ENCODE data around the gene KLHL3.
"Not testable (repeated sequence)": the region's sequence is repeated elsewhere in the genome, so short reads cannot be mapped to it uniquely, and the experiment has no call there.

The KLHL3 gene

DNA sequence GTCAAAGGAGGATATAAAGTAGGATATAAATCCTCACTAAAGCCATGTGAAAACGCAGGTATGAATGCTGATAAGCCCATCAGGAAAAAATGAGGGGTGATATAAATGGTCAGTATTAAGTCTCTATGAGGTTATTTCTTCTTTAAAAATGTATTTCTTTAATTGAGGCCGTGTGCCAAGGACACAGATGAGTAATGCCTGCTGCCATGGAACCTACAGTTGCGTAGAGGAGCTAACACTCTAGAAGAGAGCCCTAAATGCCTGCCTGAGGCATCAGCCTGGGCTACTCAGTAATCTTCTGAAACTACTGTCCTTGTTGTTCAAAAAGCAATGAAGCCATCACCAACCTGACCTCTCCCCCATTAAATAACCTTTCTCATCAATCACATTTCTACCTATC lies 84.9 kb downstream of the KLHL3 start:
- DNase-seq (ENCODE audit: low spot score): peak; percentile 23
- TF ChIP-seq, protein P1, sequence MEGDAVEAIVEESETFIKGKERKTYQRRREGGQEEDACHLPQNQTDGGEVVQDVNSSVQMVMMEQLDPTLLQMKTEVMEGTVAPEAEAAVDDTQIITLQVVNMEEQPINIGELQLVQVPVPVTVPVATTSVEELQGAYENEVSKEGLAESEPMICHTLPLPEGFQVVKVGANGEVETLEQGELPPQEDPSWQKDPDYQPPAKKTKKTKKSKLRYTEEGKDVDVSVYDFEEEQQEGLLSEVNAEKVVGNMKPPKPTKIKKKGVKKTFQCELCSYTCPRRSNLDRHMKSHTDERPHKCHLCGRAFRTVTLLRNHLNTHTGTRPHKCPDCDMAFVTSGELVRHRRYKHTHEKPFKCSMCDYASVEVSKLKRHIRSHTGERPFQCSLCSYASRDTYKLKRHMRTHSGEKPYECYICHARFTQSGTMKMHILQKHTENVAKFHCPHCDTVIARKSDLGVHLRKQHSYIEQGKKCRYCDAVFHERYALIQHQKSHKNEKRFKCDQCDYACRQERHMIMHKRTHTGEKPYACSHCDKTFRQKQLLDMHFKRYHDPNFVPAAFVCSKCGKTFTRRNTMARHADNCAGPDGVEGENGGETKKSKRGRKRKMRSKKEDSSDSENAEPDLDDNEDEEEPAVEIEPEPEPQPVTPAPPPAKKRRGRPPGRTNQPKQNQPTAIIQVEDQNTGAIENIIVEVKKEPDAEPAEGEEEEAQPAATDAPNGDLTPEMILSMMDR (conservative IDR thresholded peaks at IDR 0.05; ENCODE audit: low read depth): no peak
- no peak overlapping the region for H3K27ac ChIP-seq
- POLR2A ChIA-PET (ENCODE audit: low non-redundant PET): no interaction called here
- CTCF ChIA-PET: interaction anchor here (2.3 kb wide), 1 partner anchor 10 kb away, joined by 5 read pairs; no protein-coding TSS in a partner anchor

DNA sequence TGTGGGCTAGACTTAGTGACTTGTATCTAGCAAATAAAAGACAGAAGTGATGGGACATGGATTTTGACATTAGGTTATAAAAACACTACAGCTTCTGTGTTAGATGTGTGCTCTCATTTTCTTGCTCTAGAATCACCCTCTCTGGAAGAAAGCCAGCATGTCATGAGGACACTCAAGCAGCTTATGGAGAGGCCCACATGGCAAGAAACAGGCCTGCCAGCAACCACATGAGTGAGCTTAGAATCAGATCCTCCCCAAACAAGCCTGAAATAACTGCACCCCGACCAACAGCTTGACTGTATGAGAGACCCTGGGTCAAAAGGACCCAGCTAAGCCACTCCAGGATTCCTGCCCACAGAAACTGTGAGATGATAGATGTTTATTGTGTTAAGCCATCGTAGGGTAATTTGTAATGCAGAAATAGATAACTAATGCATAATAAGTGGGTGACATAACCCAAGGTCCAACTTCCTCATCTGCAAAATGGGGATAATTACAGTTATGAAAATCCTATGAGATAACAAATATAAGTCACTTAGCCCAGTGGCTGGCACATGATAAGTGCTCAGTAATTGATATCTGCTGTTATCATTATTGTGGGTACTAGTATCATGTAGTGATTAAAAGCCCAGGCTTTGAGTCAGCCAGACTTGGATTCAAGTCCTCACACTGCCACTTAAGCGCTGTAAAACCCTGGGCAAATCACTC lies 86.5 kb downstream of the KLHL3 start:
- no peak overlapping the region for H3K27ac ChIP-seq
- TF ChIP-seq, protein P1 (conservative IDR thresholded peaks at IDR 0.05; ENCODE audit: low read depth): no peak
- ChIA-PET POLR2A (ENCODE audit: low non-redundant PET) (no interaction called here), CTCF (interaction anchor here (0.6 to 1.1 kb wide), 4 partner anchors 10 to 314 kb away, joined by 3 to 7 read pairs (median 3); no protein-coding TSS in a partner anchor)
- no peak for DNase-seq (ENCODE audit: low spot score)

DNA sequence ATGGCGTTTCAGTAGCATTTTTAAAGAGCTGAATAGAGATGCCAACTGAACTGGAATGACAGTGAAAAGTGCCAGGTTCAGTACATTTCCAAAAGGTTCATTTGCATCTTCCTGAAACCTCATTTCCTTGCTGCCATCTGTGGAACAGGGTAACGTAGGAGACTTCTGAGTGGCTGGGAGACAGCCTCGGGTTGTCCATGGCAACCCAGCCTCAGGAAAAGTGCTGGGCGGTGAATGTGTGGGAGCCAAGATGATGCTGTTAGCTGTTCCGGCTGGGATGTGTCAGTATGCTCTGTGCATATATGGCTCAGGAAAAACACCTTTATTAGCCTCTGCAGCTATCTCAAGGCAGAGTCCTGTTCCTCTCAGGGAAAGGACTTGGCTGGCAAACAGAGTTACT lies 87.5 kb downstream of the KLHL3 start:
- CTCF ChIA-PET: interaction anchor here (1.1 to 1.2 kb wide), 3 partner anchors 12 to 19 kb away, joined by 3 to 5 read pairs (median 4); no protein-coding TSS in a partner anchor
- H3K27ac ChIP-seq: no peak overlapping the region
- POLR2A ChIA-PET (ENCODE audit: low non-redundant PET): no interaction called here
- DNase-seq (ENCODE audit: low spot score): no peak
- TF ChIP-seq, protein P1 (conservative IDR thresholded peaks at IDR 0.05; ENCODE audit: low read depth): no peak

DNA sequence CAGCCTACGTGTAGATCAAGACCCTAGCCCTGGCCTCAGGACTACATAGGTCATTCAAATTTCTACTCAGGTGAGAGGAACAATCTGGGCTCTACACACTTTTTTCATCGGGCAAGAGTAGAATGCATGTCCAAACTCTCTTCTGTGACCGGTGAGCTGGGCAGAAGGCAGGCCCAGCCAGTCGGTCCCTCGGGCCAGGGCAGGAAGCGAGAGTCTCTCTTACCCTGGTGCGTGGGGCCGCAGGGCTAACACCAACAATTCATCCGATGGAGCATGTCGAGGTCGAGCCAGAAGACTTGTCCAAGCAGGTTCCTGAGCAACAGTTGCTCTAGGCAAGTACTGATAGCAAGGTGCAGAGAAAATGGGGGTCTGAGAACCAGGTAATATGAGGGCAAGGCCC lies 88.5 kb downstream of the KLHL3 start:
- TF ChIP-seq, protein P1 (conservative IDR thresholded peaks at IDR 0.05; ENCODE audit: low read depth): no peak
- CTCF ChIA-PET: interaction anchor here (1.2 to 1.9 kb wide), 3 partner anchors 13 to 18 kb away, joined by 4 to 5 read pairs (median 4); no protein-coding TSS in a partner anchor
- no peak overlapping the region for H3K27ac ChIP-seq
- DNase-seq (ENCODE audit: low spot score): no peak
- POLR2A ChIA-PET (ENCODE audit: low non-redundant PET): no interaction called here

DNA sequence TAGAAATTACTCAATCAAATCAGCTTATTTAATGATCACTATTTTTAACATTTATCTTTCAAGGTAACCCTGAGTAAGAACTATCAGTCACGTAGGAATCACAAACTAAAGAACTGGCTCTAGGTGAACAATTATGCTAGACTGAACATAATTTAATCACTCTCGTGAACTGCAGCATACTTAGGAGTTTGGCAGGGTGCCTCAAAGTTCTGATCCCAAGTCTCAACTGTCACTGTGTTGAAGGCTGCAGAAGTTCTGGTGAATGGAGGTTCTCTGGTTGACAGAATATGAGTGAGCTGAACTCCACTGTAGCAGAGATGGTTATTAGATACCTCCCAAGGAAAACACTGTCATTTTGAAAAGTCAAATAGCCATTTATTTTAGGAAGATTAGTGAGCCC lies 89.1 kb downstream of the KLHL3 start:
- ChIA-PET POLR2A (ENCODE audit: low non-redundant PET) (no interaction called here), CTCF (interaction anchor here (1.9 kb wide), 1 partner anchor 14 kb away, joined by 4 read pairs; no protein-coding TSS in a partner anchor)
- DNase-seq (ENCODE audit: low spot score): no peak
- no peak overlapping the region for H3K27ac ChIP-seq
- TF ChIP-seq, protein P1 (conservative IDR thresholded peaks at IDR 0.05; ENCODE audit: low read depth): no peak

DNA sequence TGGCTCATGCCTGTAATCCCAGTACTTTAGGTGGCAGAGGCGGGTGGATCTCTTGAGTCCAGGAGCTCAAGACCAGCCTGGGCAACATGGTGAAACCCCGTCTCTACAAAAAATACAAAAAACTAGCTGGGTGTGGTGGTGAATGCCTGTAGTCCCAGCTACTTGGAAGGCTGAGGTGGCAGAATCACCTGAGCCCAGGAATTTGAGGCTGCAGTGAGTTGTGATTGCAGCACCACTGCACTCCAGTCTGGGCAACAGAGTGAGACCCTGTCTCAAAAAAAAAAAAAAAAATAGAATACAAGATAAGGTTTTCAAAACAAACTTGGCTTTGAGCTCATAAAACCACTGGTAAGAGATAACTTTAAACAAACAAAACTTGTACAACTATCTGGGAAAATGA lies 92.8 kb downstream of the KLHL3 start:
- CTCF ChIA-PET: interaction anchor here (0.6 to 1.1 kb wide), 3 partner anchors 17 to 202 kb away, joined by 3 to 4 read pairs (median 4); no protein-coding TSS in a partner anchor
- POLR2A ChIA-PET (ENCODE audit: low non-redundant PET); H3K27ac ChIP-seq; DNase-seq (ENCODE audit: low spot score): not testable (repeated sequence)

DNA sequence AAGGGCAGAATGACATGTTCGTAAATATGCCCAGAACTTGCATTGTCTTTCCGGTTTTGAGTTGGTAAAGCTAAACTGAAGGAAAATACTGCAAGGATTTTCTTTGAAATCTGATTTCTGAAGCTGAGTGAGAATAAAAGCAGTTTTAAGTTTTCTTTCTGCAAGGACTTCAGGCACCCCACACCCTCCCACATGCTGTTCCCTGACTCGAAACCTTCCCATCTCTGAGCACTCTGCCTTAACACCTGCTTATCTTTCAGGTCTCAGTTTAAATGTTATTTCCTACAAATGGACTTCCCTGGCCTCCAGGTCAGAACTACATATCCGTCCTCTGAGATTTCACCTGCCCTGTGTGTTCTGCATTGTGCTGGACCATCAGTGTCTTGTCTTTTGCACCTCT lies 93.8 kb downstream of the KLHL3 start:
- DNase-seq (ENCODE audit: low spot score): no peak
- POLR2A ChIA-PET (ENCODE audit: low non-redundant PET): no interaction called here
- no peak overlapping the region for H3K27ac ChIP-seq
- TF ChIP-seq, protein P1 (conservative IDR thresholded peaks at IDR 0.05; ENCODE audit: low read depth): no peak
- CTCF ChIA-PET: interaction anchor here (0.6 to 1.1 kb wide), 3 partner anchors 18 to 440 kb away, joined by 3 read pairs; no protein-coding TSS in a partner anchor
